Fibroblast of lung (primary cell): Measurements from ENCODE around the gene TSPYL2. TPM values are rescaled to one million over a fixed set of nuclear protein-coding genes. Genes with fewer than 3 reads are reported as not detected.

Experiments
- DNase-seq, 2 donors: peaks; one replicate each; pipeline versions ENCODE4 v3.0.0 to v3.0.0-alpha.2; 2010; ENCODE audit warnings: low read depth in 2 of 2
- H2AFZ ChIP-seq: 2 replicates; pipeline ENCODE4 v1.5.1; 2012; ENCODE audit warnings: low read length, control low read depth, inconsistent platforms
- H3K27ac ChIP-seq: 2 replicates; pipeline ENCODE4 v1.5.1; 2011; ENCODE audit warnings: low read length, control low read depth; ENCODE audit not compliant: insufficient read depth
- H3K27me3 ChIP-seq: 2 replicates; pipeline ENCODE4 v1.5.1; 2011; ENCODE audit warnings: mild to moderate bottlenecking, low read length; ENCODE audit not compliant: control insufficient read depth, insufficient read depth
- H3K36me3 ChIP-seq: 2 replicates; pipeline ENCODE4 v1.5.1; 2011; ENCODE audit warnings: low read length; ENCODE audit not compliant: control insufficient read depth, insufficient read depth
- H3K4me1 ChIP-seq: 2 replicates; pipeline ENCODE4 v1.5.1; 2011; ENCODE audit warnings: low read length; ENCODE audit not compliant: control insufficient read depth, insufficient read depth; ENCODE audit errors: extremely low read depth
- H3K4me2 ChIP-seq: 2 replicates; pipeline ENCODE4 v1.5.1; 2011; ENCODE audit warnings: low read length, control low read depth; ENCODE audit not compliant: insufficient read depth; ENCODE audit errors: extremely low read depth
- H3K4me3 ChIP-seq, 4 experiments: fragments of 200-600 bp in 1 of 4; sonication (generic) in 1 of 4; replicated peaks in 1 of 4; 2 replicates each; pipeline ENCODE4 v1.5.1; 2011 to 2016; ENCODE audit warnings: low read length in 4 of 4, low read depth in 3 of 4, mild to moderate bottlenecking in 3 of 4, control low read depth in 2 of 4, inconsistent platforms in 1 of 4, mixed read lengths in 1 of 4; ENCODE audit not compliant: insufficient read depth in 1 of 4; ENCODE audit errors: control extremely low read depth in 1 of 4
- H3K79me2 ChIP-seq: 2 replicates; pipeline ENCODE4 v1.5.1; 2012; ENCODE audit warnings: mild to moderate bottlenecking, low read length, inconsistent platforms; ENCODE audit not compliant: control insufficient read depth, insufficient read depth
- H3K9ac ChIP-seq: 2 replicates; pipeline ENCODE4 v1.5.1; 2011; ENCODE audit warnings: mild to moderate bottlenecking, low read length, control low read depth; ENCODE audit not compliant: insufficient read depth
- H3K9me3 ChIP-seq: 2 replicates; pipeline ENCODE4 v1.5.1; 2012; ENCODE audit warnings: low read depth, low read length; ENCODE audit not compliant: control insufficient read depth, insufficient read depth
- H4K20me1 ChIP-seq: 2 replicates; pipeline ENCODE4 v1.5.1; 2011; ENCODE audit warnings: low read length; ENCODE audit not compliant: control insufficient read depth, insufficient read depth; ENCODE audit errors: extremely low read depth
- CTCF ChIP-seq, 2 donors: IDR thresholded peaks in 1 of 2; conservative IDR thresholded peaks in 1 of 2; 1 replicate in 1 of 2; 2 replicates in 1 of 2; pipeline ENCODE4 v1.5.1; 2011 to 2012; ENCODE audit warnings: low read length in 2 of 2, control low read depth in 1 of 2, inconsistent platforms in 1 of 2, low read depth in 1 of 2, mild to moderate bottlenecking in 1 of 2
- EZH2 ChIP-seq: IDR thresholded peaks from 2 replicates; pipeline ENCODE4 v1.5.1; 2012; ENCODE audit warnings: low read length, control low read depth, mild to moderate bottlenecking; ENCODE audit errors: missing control alignments
- polyA plus RNA-seq, 2 donors: library from polyadenylated mRNA; depleted of rRNA in 1 of 2; stranded (reverse) in 1 of 2; unstranded in 1 of 2; fragments of >200 nt; gene quantifications; 2 replicates each; pipeline ENCODE4 v1.2.1, GENCODE V29; 2011 to 2012; ENCODE audit warnings: missing spikeins in 1 of 2
- total RNA-seq: library from RNA; depleted of rRNA; stranded (reverse); fragments of >200 nt; gene quantifications from 2 replicates; pipeline ENCODE4 v1.2.1, GENCODE V29; 2014

TSPYL2 gene
- total and polyA plus RNA-seq, 2 donors (not counting 1 experiment from before 2014, with no cell fraction given) = 10.2 to 21.0 TPM

- H3K9me3 ChIP-seq = no peaks in the 10 kb centered on the region
- H4K20me1 ChIP-seq = no peaks in the 10 kb centered on the region
- no peak overlapping the region for H3K4me3 ChIP-seq
- H3K4me1 ChIP-seq = peaks cover 4% of the 10 kb centered on the region
- H3K9ac ChIP-seq = no peak overlapping the region
- no peaks in the 10 kb centered on the region for H3K27me3 ChIP-seq
- TF ChIP-seq CTCF (conservative IDR thresholded peaks at IDR 0.05 in 1 of 2, IDR thresholded peaks at IDR 0.05 in 1 of 2; ENCODE audit: low read depth in 1 of 2, low read length in 2 of 2) (no peak), EZH2 (no peak)
- no peak overlapping the region for H2AFZ ChIP-seq
- no peak overlapping the region for H3K27ac ChIP-seq
- H3K4me2 ChIP-seq = no peak overlapping the region
- no peaks in the 10 kb centered on the region for H3K36me3 ChIP-seq
- DNase-seq = no peak
- H3K79me2 ChIP-seq = no peaks in the 10 kb centered on the region
Observed at GRCh38 chrX:53126377-53126776, 44.2 kb downstream of the TSPYL2 start.

- peaks cover 4% of the 10 kb centered on the region for H3K4me1 ChIP-seq
- H3K79me2 ChIP-seq = no peaks in the 10 kb centered on the region
- H4K20me1 ChIP-seq = no peaks in the 10 kb centered on the region
- peak; percentile 14 to 30 for DNase-seq
- H3K27ac ChIP-seq = peak overlapping the region; percentile 45
- no peaks in the 10 kb centered on the region for H3K36me3 ChIP-seq
- H3K4me2 ChIP-seq = peak overlapping the region; percentile 23
- TF ChIP-seq CTCF (conservative IDR thresholded peaks at IDR 0.05 in 1 of 2, IDR thresholded peaks at IDR 0.05 in 1 of 2; ENCODE audit: low read depth in 1 of 2, low read length in 2 of 2) (no peak), EZH2 (no peak)
- no peak overlapping the region for H3K9ac ChIP-seq
- no peak overlapping the region for H2AFZ ChIP-seq
- no peaks in the 10 kb centered on the region for H3K9me3 ChIP-seq
- H3K4me3 ChIP-seq = no peak overlapping the region
- H3K27me3 ChIP-seq = no peaks in the 10 kb centered on the region
Observed at GRCh38 chrX:53128097-53128749, 46.1 kb downstream of the TSPYL2 start.

DNA sequence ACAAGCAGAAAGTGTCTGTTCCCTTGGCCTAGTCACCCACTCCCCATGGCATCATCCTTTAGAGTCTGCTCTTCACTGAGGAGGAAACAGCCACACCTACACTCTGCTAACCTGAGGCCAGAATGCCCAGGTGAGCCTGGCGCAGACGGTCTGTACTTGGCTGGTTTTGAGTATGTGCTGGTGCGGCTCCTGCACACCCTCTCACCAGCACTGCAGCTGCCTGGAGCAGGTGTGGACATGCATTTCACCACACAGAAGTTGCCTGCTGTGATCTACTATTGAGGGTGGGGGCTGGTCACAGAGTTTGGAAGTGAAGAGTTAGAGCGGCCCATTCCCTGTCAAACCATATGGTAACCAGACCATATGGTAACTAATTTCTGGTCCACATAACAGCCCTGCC, 51.2 kb downstream of the TSPYL2 start:
- Histone ChIP-seq H3K4me2 (no peak overlapping the region), H3K27ac (no peak overlapping the region), H3K4me1 (no peaks in the 10 kb centered on the region), H3K79me2 (no peaks in the 10 kb centered on the region), H3K36me3 (no peaks in the 10 kb centered on the region), H3K9ac (no peak overlapping the region), H3K9me3 (no peaks in the 10 kb centered on the region), H2AFZ (no peak overlapping the region), H3K4me3 (no peak overlapping the region), H3K27me3 (no peaks in the 10 kb centered on the region), H4K20me1 (no peaks in the 10 kb centered on the region)
- TF ChIP-seq CTCF (conservative IDR thresholded peaks at IDR 0.05 in 1 of 2, IDR thresholded peaks at IDR 0.05 in 1 of 2; ENCODE audit: low read depth in 1 of 2, low read length in 2 of 2) = no peak
- TF ChIP-seq EZH2 = no peak
- DNase-seq = no peak
